DOHH2 (cell line): Measurements from ENCODE around the gene TKT.

Experiments
- H3F3A ChIP-seq: fragments of 200-600 bp; sonication (generic), shearing (Covaris generic); 2 replicates; pipeline ENCODE4 v1.6.0; 2016; ENCODE audit warnings: antibody characterized with exemption, mild to moderate bottlenecking; ENCODE audit not compliant: control insufficient read depth, insufficient read depth
- H3K27ac ChIP-seq: fragments of 200-600 bp; sonication (generic); 2 replicates; pipeline ENCODE4 v1.5.1; 2014; ENCODE audit warnings: low read depth, mild to moderate bottlenecking, low read length, moderate library complexity
- H3K27me3 ChIP-seq: fragments of 200-600 bp; sonication (generic); 2 replicates; pipeline ENCODE4 v1.6.1; 2014; ENCODE audit warnings: mild to moderate bottlenecking, low read length, mixed read lengths; ENCODE audit not compliant: control insufficient read depth
- H3K36me3 ChIP-seq: fragments of 200-600 bp; sonication (generic); 2 replicates; pipeline ENCODE4 v1.6.1; 2014; ENCODE audit warnings: mild to moderate bottlenecking, low read length, moderate library complexity, mixed read lengths; ENCODE audit not compliant: control insufficient read depth
- H3K4me1 ChIP-seq: fragments of 200-600 bp; sonication (generic); 2 replicates; pipeline ENCODE4 v1.6.1; 2014; ENCODE audit warnings: mild to moderate bottlenecking, low read length, mixed read lengths; ENCODE audit not compliant: control insufficient read depth
- H3K4me2 ChIP-seq: fragments of 200-600 bp; sonication (generic); 2 replicates; pipeline ENCODE4 v1.6.0; 2014; ENCODE audit warnings: mild to moderate bottlenecking, low read length, moderate library complexity
- H3K4me3 ChIP-seq: fragments of 200-600 bp; sonication (generic); 2 replicates; pipeline ENCODE4 v1.5.1; 2014; ENCODE audit warnings: mild to moderate bottlenecking, low read length, mixed read lengths
- H3K79me2 ChIP-seq: fragments of 200-600 bp; sonication (generic); 2 replicates; pipeline ENCODE4 v1.6.1; 2014; ENCODE audit warnings: mild to moderate bottlenecking, low read length, mixed read lengths; ENCODE audit not compliant: control insufficient read depth
- H3K9me2 ChIP-seq: fragments of 200-600 bp; sonication (generic); replicated peaks from 2 replicates; pipeline ENCODE4 v1.6.1; 2014; ENCODE audit warnings: mild to moderate bottlenecking, low read length, mixed read lengths; ENCODE audit not compliant: control insufficient read depth
- H3K9me3 ChIP-seq: fragments of 200-600 bp; sonication (generic); 2 replicates; pipeline ENCODE4 v1.6.1; 2014; ENCODE audit warnings: antibody characterized with exemption, low read length, mixed read lengths; ENCODE audit not compliant: control insufficient read depth, insufficient read depth
- H4K20me1 ChIP-seq: fragments of 200-600 bp; sonication (generic); 2 replicates; pipeline ENCODE4 v1.6.0; 2014; ENCODE audit warnings: low read depth, mild to moderate bottlenecking, antibody characterized with exemption, low read length, moderate library complexity; ENCODE audit not compliant: control insufficient read depth, insufficient read depth
- EZH2phosphoT487 ChIP-seq: fragments of 200-600 bp; sonication (generic); IDR thresholded peaks from 2 replicates; pipeline ENCODE4 v1.6.1; 2017; ENCODE audit warnings: borderline replicate concordance, mild to moderate bottlenecking, antibody characterized with exemption, low read length, moderate library complexity, mixed read lengths
- TF ChIP-seq, protein P1 (sequence below): fragments of 200-600 bp; sonication (generic); IDR thresholded peaks from one replicate; pipeline ENCODE4 v1.5.1; 2014; ENCODE audit warnings: antibody characterized with exemption, mild to moderate bottlenecking, low read depth, low read length; ENCODE audit not compliant: poor library complexity, severe bottlenecking

TKT gene

DNA sequence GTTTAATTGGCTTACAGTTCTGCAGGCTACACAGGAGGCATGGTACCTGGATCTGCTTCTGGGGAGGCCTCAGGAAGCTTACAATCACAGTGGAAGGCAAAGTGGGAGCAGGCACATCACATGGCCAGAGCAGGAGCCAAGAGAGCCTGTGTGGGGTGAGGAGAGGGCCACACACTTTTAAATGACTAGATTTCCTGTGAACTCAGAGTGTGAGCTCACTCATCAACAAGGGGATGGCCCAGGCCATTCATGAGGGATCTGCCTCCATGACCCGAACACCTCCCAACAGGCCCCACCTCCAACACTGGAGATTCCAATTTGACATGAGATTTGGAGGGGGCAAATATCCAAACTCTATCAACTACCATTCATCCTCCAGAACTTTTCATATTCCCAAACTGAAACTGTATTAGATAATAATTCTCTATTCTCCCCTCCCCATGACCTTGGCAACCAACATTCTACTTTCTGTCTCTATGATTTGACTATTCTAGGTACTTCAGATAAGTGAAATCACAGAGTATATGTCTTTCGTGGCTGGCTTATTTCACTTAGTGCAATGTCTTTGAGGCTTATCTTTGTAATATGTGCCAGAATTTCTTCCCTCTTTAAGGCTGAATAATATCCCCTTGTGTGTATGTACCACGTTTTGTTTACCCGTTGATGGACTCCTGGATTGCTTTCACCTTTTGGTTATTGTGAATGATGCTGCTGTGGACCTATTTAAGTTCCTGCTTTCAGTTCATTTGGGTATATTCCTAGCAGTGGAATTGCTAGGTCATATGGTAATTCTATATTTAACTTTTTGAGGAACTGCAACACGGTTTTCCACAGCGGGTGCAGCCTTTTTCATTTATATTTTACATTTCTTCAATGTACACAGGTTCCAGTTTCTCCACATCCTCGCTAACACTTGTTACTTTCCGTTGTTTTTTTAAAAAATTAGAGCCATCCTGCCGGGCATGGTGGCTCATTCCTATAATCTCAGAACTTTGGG lies 43.8 kb downstream of the TKT start:
- Histone ChIP-seq H3K9me2 (no peaks in the 10 kb centered on the region), H3K4me2 (peak overlapping the region; percentile 58), H3K27me3 (no peaks in the 10 kb centered on the region), H3F3A (peaks cover 6% of the 10 kb centered on the region; the same call in 1 of the 2 replicates), H3K79me2 (peaks cover 36% of the 10 kb centered on the region), H3K4me1 (peaks cover 27% of the 10 kb centered on the region), H3K4me3 (peak overlapping the region; percentile 32), H3K9me3 (peaks cover 11% of the 10 kb centered on the region), H3K27ac (peak overlapping the region; percentile 18; the same call in 1 of the 2 replicates), H4K20me1 (peaks cover 4% of the 10 kb centered on the region; the same call in 1 of the 2 replicates), H3K36me3 (peaks cover 12% of the 10 kb centered on the region)
- no peak for TF ChIP-seq EZH2phosphoT487
- TF ChIP-seq, protein P1, sequence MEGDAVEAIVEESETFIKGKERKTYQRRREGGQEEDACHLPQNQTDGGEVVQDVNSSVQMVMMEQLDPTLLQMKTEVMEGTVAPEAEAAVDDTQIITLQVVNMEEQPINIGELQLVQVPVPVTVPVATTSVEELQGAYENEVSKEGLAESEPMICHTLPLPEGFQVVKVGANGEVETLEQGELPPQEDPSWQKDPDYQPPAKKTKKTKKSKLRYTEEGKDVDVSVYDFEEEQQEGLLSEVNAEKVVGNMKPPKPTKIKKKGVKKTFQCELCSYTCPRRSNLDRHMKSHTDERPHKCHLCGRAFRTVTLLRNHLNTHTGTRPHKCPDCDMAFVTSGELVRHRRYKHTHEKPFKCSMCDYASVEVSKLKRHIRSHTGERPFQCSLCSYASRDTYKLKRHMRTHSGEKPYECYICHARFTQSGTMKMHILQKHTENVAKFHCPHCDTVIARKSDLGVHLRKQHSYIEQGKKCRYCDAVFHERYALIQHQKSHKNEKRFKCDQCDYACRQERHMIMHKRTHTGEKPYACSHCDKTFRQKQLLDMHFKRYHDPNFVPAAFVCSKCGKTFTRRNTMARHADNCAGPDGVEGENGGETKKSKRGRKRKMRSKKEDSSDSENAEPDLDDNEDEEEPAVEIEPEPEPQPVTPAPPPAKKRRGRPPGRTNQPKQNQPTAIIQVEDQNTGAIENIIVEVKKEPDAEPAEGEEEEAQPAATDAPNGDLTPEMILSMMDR = no peak

DNA sequence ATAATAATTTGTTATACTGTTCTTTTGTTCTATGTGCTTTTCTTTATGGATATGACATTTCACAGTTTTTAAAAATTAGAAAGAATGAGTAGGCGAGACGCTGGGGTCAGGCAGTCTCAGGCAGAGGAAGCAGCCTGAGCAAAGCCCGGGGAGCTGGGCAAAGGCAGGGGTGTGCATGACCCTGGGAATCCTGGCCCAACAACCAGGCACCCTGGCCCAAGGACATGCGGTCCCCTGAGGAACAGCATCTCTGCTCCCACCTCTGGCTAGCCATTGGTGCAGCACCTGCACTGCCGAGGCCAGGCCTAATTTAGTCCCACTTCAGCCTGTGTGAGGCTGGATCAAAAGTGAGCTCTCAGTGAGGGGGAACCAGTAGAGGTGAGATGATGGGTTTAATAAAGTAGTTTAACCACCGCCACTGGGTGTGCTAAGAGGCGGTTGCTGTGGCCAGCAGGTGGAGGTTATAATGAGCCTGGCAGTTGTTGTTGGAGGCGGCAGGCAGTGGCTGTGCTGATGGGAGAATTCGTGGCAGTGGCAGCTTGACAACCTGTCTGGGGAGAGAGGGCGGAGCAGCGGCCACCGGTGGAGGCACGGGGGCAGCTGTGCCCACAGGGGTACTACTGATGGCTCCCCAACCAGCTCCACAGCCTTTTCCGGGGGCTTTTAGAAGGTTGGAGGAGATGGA lies 53.3 kb downstream of the TKT start:
- H3K4me1 ChIP-seq = peaks cover 27% of the 10 kb centered on the region
- H4K20me1 ChIP-seq = no peaks in the 10 kb centered on the region
- peaks cover 60% of the 10 kb centered on the region for H3K36me3 ChIP-seq
- no peaks in the 10 kb centered on the region; the same call in 1 of the 2 replicates for H3K9me3 ChIP-seq
- no peaks in the 10 kb centered on the region for H3F3A ChIP-seq
- H3K27me3 ChIP-seq = no peaks in the 10 kb centered on the region
- peaks cover 52% of the 10 kb centered on the region for H3K79me2 ChIP-seq
- H3K9me2 ChIP-seq = no peaks in the 10 kb centered on the region
- TF ChIP-seq EZH2phosphoT487 = no peak
- TF ChIP-seq, protein P1 = no peak
- no peak overlapping the region for H3K27ac ChIP-seq
- no peak overlapping the region for H3K4me3 ChIP-seq
- no peak overlapping the region for H3K4me2 ChIP-seq

DNA sequence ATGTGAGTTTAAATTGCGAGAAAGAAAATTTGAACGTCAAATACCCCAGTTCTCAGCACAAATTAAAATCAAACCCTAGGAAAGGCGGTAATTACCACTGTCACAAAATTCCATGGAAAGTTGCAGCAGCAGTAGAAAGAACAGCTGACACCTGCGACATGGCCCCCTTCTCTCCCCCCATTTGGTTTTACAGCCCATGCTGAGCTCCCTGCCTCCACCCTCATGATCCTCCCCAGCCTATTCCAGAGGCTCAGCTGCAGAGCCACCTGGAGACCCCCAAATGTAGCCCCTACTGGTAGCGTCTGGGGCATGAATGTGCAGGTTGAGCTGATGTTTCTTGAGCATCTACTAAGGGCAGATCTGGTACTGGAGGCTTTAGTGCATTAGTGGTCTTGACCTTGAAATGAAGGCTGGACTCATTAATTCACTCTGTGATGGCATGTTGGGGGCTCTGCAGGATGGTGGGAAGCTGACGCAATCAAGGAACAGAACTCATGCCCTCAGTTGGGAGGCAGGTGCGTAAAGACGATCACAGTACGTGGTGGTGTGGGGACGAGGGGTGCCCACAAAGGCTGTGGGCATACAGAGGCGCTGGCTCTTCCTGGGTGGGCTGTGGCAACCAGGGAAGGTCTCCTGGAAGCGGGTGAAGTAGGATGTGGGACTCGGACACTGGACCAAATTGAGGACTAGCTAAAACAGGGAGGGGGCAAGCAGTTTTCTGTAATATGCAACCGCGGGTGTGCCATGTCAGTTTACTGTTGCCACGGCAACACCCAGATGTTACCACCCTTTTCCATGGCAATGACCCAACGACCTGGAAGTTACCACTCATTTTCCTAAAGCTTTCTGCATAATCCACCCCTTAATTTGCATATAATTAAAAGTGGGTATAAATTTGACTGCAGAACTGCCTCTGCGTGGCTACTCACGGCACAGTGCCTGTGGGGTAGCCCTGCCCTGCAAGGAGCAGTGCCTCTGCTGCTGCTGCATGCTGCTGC lies 55.0 kb downstream of the TKT start:
- Histone ChIP-seq H3K9me2 (no peaks in the 10 kb centered on the region), H3K4me1 (peaks cover 40% of the 10 kb centered on the region), H3K79me2 (peaks cover 61% of the 10 kb centered on the region), H3K27me3 (no peaks in the 10 kb centered on the region), H3K4me3 (no peak overlapping the region), H3K36me3 (peaks cover 59% of the 10 kb centered on the region), H3K9me3 (no peaks in the 10 kb centered on the region), H3F3A (no peaks in the 10 kb centered on the region), H3K27ac (no peak overlapping the region), H4K20me1 (no peaks in the 10 kb centered on the region), H3K4me2 (no peak overlapping the region)
- TF ChIP-seq, protein P1 = no peak
- no peak for TF ChIP-seq EZH2phosphoT487
